NCI-H1436 (cell line): Measurements from ENCODE around the gene TMEM182.

Source experiments
- DNase-seq: peaks from one replicate; lab custom pipeline; 2025; lab: John Stamatoyannopoulos, UW

TMEM182 gene

GRCh38 chr2:102768253-102768652 is 6.4 kb downstream of the TMEM182 start:
- no peak for DNase-seq

GRCh38 chr2:102768892-102769291 is 7.1 kb downstream of the TMEM182 start:
- DNase-seq, result no peak

DNA sequence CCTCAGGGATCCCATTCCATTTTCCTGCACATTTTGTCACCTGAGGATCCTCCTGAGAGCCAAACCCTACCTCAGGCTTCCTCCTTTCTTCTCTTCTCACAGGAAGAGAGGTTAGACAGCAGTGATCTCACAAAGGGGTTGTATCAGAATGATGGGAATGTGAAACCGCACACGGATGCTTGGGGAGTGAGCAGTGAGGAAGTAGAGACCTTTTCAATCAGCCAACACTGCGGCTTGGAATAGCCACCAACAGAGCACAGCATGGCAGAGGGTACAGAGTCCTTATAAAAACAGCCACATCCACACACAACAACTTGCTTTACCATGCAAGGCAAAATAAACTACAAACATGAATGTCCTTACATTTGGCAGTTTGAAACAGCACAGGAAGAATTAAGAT is 8.7 kb downstream of the TMEM182 start:
- DNase-seq, result no peak

DNA sequence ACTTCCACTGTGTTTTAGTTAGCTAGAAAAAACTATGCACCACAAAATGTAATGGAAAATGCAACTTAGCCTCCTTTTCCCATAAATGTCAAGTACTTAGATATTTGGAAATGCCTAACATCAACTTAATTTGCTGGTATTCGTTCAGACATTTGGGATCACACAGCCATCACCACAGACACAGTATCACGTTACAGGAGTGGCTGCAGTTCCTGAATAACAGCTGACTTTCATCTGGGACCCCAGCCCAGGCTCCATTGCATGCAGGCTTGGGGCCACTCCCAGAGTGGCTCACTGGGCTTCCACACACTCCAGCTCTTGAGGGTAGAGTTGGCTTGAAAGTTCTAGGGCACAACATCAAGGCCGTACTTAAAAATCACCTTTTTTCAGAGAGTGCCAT is 9.3 kb downstream of the TMEM182 start:
- no peak for DNase-seq

- no peak for DNase-seq
These were observed 10.8 kb downstream of the TMEM182 start for GRCh38 chr2:102772659-102773058.

GRCh38 chr2:102773149-102773705 is 11.4 kb downstream of the TMEM182 start:
- DNase-seq, result no peak

DNA sequence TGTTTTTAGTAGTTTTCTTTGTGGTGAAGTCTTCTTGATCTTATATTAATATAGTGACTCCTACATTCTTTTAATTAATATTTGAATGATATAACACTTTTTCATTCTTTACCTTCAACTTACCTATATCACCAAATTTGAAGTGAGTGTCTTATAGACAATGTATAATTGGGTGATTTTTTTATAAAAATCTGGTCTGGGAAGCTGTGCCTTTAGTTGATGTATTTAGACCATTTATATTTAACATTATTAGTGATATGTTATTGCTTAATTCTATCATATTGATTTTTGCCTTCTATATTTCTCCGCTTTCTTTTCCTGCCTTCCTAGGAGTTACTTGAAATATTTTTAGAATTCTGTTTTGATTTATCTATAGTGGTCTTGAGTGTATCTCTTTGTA is 16.4 kb downstream of the TMEM182 start:
- no peak for DNase-seq

- DNase-seq, result no peak
These were observed 18.6 kb downstream of the TMEM182 start for GRCh38 chr2:102780467-102780866.

- DNase-seq, result no peak
These were observed 20.4 kb downstream of the TMEM182 start for GRCh38 chr2:102782187-102782586.

GRCh38 chr2:102782933-102783332 is 21.1 kb downstream of the TMEM182 start:
- no peak for DNase-seq

DNA sequence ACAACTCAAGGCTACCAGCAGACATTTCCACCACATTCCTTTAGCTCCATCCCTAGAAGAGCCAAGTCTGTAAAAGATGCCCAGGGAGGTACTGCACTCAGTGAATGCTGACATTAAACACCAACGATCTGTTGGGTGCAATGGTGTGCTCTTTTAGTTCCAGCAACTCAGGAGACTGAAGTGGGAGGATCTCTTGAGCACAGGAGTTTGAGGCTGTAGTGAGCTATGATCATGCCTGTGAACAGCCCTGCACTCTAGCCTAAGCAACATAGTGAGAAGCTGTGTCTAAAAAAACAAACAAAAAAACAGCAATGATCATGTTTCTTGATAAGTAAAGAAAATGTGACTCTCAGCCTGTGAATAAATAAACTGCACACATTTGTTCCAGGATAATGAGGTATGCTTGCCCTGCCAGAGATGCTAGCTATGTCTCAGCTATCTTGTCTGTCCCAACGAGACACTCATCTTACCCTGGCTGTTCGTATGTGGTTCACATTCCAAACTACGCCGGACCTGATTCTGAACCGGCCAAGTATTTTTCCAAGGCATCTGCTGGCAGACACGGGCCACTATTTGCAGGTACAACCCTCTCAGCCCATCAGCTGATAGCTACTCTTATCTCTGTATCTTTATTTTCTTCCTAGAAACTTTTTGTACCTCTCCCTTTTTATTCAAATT is 21.8 kb downstream of the TMEM182 start:
- DNase-seq, result no peak

GRCh38 chr2:102784940-102785339 is 23.1 kb downstream of the TMEM182 start:
- DNase-seq, result no peak

- no peak for DNase-seq
These were observed 26.5 kb downstream of the TMEM182 start for GRCh38 chr2:102788216-102788884.

GRCh38 chr2:102788885-102789260 is 27.0 kb downstream of the TMEM182 start:
- no peak for DNase-seq

DNA sequence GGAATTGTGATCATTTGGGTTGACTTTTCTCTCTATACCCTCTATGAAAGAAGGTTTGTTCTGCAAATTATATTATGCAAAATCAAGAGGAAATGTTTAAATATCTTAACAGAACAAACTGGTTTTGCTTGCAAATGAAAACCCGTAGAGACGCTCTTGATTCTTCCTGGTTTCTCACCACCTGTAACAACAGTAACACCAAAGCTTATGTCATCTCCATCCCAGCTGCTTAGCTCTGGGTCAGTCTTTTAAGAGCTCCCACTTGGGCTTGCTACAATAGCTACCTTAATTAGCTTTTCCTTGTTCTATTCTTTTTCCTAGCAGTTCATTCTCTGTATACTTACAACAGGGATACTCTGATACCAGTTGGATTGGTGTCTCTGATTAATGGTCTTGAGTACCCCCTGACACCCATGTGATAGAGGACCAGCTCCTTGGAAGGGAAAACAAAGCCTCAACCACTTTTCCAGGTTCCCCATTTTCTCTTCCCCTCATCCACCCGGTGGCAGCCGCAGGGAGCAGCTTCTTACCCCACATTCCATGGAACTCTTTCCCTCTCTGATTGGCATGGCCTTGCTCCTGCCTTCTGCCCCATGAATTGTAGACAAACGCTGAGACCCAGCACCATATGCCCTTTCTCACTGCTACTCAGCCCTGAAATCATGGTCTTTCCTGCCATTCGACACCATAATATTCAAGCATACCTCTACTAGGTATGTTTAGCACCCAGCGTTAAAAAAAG is 27.7 kb downstream of the TMEM182 start:
- no peak for DNase-seq

DNA sequence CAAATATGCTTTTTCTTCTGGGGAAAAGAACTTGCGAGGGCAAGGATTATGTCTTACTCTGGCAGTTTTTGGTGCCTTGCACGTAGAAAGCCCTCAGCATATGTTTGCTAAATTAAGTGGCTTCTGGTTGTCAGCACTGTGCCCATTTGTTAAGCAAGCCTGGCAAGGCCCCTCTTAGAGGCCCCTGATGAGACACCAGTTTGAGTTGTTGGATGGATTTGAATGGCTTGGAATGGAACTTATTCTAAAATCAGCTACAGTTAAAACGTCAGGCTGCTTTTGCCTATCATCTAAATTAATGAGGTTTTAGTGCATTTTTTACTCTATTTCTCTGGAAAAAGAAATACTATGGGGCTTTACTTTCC is 28.2 kb downstream of the TMEM182 start:
- DNase-seq, result no peak

- DNase-seq, result no peak
These were observed 30.9 kb downstream of the TMEM182 start for GRCh38 chr2:102792568-102793208.

DNA sequence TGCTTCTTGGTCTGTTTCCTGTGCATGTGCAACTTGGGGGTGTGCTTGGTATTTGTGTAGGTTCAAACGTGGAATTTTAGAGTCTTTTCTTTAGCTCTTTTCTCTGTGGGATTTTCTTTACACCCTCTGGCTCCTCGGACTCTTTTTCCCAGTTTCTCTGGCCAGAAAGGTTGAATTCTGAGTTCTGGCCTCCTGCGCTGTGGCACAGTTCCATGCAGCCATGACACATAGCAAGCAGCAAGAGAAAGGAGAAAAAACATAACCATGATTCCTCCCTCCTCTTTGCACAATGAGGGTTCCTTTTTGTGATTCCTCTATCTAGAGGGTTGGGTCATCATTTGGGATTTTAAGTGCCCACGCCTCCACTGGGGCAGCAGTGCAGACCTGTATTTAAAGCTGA is 33.8 kb downstream of the TMEM182 start:
- DNase-seq, result no peak

DNA sequence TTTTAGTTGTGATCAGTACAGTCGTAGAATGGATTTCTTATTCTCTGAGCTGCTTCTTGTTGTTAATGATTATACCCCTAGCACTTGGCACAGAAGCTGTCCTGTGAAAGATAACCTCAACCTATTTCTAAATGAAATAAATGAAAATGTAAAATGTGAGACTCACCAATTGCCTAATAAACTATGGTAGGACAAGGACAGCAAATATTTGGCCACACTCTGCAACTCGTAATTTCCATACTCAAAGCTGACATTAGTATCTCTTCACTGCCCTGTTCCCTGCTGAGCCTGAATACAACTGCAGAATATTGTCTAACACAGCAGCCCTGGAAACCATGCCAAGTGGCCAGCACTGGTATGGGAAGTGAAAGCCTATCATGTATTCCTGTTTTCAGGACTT is 34.5 kb downstream of the TMEM182 start:
- DNase-seq, result no peak

GRCh38 chr2:102797486-102797885 is 35.7 kb downstream of the TMEM182 start:
- DNase-seq, result no peak

DNA sequence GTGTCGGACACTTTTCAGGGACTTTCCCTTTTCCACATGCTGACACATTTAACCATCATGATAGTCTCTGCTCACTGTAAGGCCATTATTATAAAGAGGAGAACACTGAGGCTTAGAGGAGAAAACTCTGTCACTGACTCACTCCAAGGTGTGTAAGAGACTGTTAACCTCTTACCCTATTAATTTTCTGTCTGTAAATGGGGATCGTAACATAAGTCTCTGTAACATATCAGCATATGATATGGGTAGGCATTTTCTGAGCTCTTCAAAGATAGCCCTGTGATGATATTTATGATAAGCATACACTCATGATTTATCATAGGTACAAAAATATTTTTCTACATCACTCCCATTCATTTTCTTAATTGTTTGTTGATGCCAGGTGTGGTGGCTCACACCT is 36.4 kb downstream of the TMEM182 start:
- DNase-seq, result no peak

- no peak for DNase-seq
These were observed 39.4 kb downstream of the TMEM182 start for GRCh38 chr2:102801098-102801718.
